Loucy (cell line): ENCODE results near the gene RPL6.

Experiments
- CTCF ChIP-seq: fragments of 200-600 bp; sonication (generic); conservative IDR thresholded peaks from 2 replicates; pipeline ENCODE4 v1.5.1; 2014; ENCODE audit warnings: mild to moderate bottlenecking, antibody characterized with exemption, low read length
- EZH2phosphoT487 ChIP-seq: fragments of 200-600 bp; IDR thresholded peaks from 2 replicates; pipeline ENCODE4 v1.6.1; 2018; ENCODE audit warnings: antibody characterized with exemption, mild to moderate bottlenecking, moderate library complexity, borderline replicate concordance

- TF ChIP-seq CTCF (no peak), EZH2phosphoT487 (no peak)
Observed at GRCh38 chr12:112401903-112402498, 7.4 kb downstream of the RPL6 start.
